ENCODE data around the gene ARTN.

ARTN gene

DNA sequence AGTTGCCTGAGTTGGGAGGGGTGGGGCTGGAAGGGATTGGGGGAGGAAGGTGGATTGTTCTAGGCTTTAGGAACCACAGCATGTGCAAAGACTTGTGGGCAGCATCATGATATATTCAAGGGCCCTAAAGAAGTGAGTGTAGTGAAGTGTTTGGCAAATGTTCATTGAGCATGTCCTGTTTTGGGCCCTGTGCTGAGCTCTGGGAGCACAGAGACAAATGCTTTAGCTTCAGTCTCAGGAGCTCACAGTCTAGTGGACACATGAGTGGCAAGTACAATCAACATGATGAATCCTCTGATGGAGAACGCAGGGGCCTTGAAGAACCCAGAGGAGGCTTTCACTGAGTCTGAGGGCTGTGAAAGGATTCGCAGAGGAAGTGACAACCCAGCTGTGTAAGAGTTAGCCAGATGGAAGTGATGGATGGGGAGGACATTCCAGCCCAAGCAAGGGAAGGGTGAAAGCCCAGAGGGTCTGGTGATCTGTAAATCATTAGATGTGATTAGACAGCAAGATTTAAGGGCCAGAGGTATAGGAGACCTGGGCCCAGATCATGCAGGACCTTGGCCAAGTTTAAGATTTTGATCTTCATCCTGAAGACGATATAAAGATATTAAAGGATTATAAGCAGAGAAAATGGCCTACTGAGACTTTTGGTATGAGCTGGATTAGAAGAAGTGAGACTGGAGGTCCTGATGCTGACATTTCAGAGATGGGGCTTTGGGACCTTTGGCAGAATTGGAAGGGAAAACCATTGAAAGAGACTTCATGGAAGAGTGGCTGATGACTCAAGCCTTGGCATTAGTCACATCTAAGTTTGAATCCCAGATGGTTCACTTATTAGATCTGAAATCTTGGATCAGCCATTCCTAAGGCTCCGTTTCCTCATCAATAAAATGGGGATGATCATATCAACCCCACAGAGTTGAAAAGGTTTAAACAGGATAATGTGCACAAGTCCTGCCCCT is 17.7 kb downstream of the ARTN start:
- peaks cover 13% of the 10 kb centered on the region for H3K36me3 Mint-ChIP-seq (ENCODE audit: low read depth)
- H3K27me3 Mint-ChIP-seq = no peaks in the 10 kb centered on the region
- H3K9me3 Mint-ChIP-seq = no peaks in the 10 kb centered on the region
- H3K4me1 Mint-ChIP-seq (ENCODE audit: low read depth) = peaks cover 20% of the 10 kb centered on the region
- H3K4me3 Mint-ChIP-seq = no peak overlapping the region
- H3K27ac Mint-ChIP-seq = no peak overlapping the region

DNA sequence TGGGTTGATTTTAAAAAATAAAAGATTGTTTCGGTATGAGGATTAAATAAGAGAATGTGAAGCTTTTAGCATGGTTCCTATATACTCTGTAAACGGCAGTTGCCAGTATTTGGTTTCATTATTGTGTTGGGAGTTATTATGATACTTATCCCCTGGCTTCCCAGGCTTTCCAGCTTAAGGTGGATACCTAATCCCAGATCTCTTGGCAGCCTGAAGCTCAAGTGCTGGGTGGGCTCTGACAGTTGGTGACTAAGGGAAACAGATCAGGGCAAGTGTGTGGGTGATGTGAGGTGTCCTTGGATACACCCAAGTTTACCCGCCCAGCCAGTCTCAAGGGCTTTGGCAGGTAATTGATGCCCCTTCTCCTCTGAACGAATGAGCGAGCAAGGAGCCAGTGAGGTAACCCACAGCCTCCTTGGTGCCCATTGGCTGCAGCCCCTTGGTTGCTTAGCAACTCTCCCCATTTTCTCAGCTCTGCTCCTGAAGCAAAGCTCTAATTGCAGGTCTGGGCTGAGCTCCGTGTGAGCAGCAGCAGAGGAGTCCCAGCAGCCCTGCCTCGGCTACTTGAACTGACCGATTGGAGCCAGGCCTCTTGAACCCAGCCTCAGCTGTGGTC is 19.2 kb downstream of the ARTN start:
- no peaks in the 10 kb centered on the region for H3K27me3 Mint-ChIP-seq
- peaks cover 17% of the 10 kb centered on the region for H3K4me1 Mint-ChIP-seq (ENCODE audit: low read depth)
- H3K36me3 Mint-ChIP-seq (ENCODE audit: low read depth) = peaks cover 21% of the 10 kb centered on the region
- H3K9me3 Mint-ChIP-seq = no peaks in the 10 kb centered on the region
- H3K4me3 Mint-ChIP-seq = no peak overlapping the region
- no peak overlapping the region for H3K27ac Mint-ChIP-seq

DNA sequence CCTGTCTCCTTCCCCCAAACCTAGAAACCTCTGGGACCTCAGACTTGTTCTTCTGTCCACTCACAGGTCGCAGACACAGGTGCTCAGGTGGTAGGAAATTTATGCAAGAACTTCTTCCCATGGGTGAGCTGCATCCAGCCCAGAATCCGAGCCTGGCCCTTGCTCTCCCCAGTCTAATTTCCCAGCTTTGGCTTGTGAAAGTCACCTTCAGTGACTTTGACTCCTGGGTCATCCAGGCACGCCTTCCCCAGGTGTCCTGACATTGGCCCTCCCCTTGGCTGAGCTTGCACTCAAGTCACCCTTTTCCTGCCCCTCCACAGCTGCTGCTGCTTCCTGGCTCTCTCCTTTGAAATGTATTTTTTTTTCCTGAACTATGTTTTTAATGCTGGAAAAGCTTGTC is 19.8 kb downstream of the ARTN start:
- peaks cover 21% of the 10 kb centered on the region for H3K36me3 Mint-ChIP-seq (ENCODE audit: low read depth)
- H3K27ac Mint-ChIP-seq = no peak overlapping the region
- no peak overlapping the region for H3K4me3 Mint-ChIP-seq
- H3K27me3 Mint-ChIP-seq = no peaks in the 10 kb centered on the region
- H3K4me1 Mint-ChIP-seq (ENCODE audit: low read depth) = peaks cover 12% of the 10 kb centered on the region
- H3K9me3 Mint-ChIP-seq = no peaks in the 10 kb centered on the region

DNA sequence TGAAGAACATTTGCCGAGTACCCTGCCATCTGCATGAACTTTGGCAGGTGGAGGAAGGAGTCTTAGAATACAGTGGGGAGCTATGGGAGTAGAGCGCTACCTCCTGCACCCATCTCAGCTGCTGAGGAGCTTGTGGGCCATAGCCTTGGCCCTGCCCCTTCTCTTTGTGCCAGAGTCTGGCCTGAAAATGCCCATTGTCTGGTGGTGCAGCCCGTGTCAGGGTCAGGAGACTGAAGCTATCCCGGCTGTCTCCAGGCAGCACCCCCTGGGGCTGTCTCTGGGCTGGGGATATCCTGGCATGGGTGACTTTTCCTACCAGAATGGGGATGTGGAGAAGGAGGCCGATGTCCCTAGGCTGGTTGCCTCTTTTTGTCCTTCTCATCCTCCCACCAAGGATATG is 20.4 kb downstream of the ARTN start:
- Mint-ChIP-seq H3K4me3 (no peak overlapping the region), H3K4me1 (ENCODE audit: low read depth) (peaks cover 8% of the 10 kb centered on the region), H3K27ac (no peak overlapping the region), H3K36me3 (ENCODE audit: low read depth) (peaks cover 21% of the 10 kb centered on the region), H3K9me3 (no peaks in the 10 kb centered on the region), H3K27me3 (no peaks in the 10 kb centered on the region)

DNA sequence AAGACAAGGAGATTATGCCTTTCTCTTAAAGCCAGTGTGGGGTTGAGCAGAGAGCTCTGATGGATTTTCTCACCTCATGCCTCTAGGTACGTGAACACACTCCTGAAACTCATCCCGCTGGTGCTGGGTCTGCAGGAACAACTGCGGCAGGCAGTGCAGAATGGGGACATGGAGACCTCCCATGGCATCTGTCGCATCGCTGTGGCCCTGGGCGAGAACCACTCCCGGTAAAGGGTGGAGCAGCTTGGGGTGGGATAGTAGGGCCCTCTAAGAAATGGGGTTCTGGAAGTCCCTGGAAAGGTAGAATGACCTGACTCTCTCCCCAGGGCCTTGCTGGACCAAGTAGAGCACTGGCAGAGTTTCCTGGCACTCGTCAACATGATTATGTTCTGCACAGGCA is 22.6 kb downstream of the ARTN start:
- Mint-ChIP-seq H3K4me3 (no peak overlapping the region), H3K36me3 (ENCODE audit: low read depth) (peaks cover 17% of the 10 kb centered on the region), H3K27ac (no peak overlapping the region), H3K4me1 (ENCODE audit: low read depth) (no peaks in the 10 kb centered on the region), H3K9me3 (no peaks in the 10 kb centered on the region), H3K27me3 (no peaks in the 10 kb centered on the region)

DNA sequence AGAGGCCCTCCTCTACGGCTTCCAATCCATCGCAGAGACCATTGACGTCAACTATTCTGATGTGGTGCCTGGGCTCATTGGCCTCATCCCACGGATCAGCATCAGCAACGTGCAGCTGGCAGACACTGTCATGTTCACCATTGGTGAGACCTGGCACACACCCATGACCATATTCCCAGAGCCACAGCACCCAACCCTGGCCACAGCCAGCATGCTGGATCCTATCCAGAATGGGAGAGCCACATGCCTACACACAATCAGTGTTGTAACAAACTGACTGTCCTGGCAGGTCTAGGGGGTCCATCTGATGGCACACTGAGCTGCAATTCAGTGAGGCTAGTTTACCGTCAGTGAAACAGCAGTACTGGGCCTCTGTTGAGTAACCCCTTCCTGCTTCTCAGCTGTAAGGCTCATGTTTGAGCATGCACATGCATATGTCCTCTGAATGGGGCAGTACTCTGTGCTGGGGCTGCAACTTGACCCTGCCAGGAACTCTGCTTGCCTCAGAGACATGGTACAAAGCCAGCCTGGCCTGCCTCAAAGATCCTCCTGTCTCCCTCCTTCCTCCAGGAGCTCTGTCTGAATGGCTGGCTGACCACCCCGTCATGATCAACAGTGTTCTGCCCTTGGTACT is 23.9 kb downstream of the ARTN start:
- Mint-ChIP-seq H3K4me1 (ENCODE audit: low read depth) (no peaks in the 10 kb centered on the region), H3K36me3 (ENCODE audit: low read depth) (peaks cover 23% of the 10 kb centered on the region), H3K9me3 (no peaks in the 10 kb centered on the region), H3K27ac (no peak overlapping the region), H3K4me3 (no peak overlapping the region), H3K27me3 (no peaks in the 10 kb centered on the region)

DNA sequence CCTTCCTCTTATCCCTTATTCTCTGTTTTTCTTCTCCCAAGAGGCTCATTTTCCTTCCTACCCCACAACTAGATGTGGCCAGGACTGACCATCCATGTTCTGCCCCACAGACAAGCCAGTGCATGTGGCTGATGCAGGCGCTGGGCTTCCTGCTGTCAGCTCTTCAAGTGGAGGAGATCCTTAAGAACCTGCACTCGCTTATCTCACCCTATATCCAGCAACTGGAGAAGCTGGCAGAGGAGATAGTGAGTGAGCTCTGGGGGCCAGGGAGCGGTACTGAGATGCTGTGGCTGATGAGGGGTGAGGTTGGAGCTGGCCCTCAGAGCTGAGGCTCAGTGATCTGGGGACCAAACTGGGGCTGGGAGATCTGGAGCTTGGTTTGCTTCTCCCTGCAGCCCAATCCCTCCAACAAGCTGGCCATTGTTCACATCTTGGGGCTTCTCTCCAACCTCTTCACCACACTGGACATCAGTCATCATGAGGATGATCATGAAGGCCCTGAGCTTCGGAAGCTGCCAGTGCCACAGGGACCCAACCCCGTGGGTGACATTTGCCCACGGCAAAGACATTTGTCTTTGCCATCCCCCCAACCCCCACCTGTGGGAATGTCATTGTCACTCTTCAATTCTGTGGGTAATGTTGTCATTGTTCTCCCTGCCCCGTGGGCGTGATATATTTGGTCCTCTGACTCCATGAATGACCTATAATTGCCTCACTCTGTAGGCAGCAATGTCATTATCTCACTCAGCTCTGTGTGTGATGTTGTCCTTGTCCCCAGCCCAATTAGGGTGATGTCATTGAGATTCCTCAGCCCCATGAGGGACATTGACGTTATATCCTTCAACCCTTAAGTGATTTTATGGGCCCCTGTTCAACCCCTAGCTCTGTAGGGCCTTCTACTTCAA is 25.0 kb downstream of the ARTN start:
- H3K4me1 Mint-ChIP-seq (ENCODE audit: low read depth) = no peaks in the 10 kb centered on the region
- H3K27me3 Mint-ChIP-seq = no peaks in the 10 kb centered on the region
- no peak overlapping the region for H3K27ac Mint-ChIP-seq
- no peaks in the 10 kb centered on the region for H3K9me3 Mint-ChIP-seq
- peaks cover 27% of the 10 kb centered on the region for H3K36me3 Mint-ChIP-seq (ENCODE audit: low read depth)
- no peak overlapping the region for H3K4me3 Mint-ChIP-seq

DNA sequence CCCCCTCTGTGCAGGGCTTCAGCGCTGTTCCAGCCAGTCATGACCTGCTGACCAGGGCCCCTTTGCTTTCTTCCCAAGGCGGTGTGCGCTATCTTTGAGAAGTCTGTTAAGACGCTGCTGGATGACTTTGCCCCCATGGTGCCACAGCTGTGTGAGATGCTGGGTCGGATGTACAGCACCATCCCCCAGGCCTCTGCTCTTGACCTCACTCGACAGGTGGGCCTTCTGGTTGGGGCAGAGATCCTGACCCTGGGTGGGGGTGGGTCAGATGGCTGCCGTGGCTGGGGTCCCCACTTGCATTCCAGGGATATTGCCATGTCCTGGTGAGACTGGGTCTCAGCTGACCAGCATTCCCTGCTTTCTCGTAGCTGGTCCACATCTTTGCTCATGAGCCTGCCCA is 27.2 kb downstream of the ARTN start:
- no peaks in the 10 kb centered on the region for H3K27me3 Mint-ChIP-seq
- no peak overlapping the region for H3K4me3 Mint-ChIP-seq
- H3K9me3 Mint-ChIP-seq = no peaks in the 10 kb centered on the region
- no peaks in the 10 kb centered on the region for H3K4me1 Mint-ChIP-seq (ENCODE audit: low read depth)
- H3K27ac Mint-ChIP-seq = no peak overlapping the region
- peaks cover 23% of the 10 kb centered on the region for H3K36me3 Mint-ChIP-seq (ENCODE audit: low read depth)

DNA sequence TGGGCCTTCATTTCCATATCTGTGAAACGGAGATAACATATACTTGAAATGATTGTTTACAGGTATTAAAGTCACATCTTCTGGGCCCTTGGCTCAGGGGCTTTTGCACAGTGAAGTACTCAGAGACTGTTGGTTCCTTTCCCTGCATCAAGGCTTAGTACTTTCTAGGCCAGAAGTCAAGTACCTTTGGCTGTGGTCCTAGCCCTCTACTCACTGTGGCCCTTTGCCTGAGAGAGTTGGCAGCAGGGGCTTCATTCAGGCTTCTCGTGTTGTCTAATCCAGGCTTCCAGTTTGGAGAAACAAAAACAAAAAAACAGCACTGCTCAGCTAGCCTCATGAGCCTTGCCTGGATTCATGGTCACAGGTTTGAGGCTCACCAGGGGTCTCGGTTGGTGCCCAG is 28.1 kb downstream of the ARTN start:
- Mint-ChIP-seq H3K36me3 (ENCODE audit: low read depth) (peaks cover 20% of the 10 kb centered on the region), H3K27ac (no peak overlapping the region), H3K4me1 (ENCODE audit: low read depth) (no peaks in the 10 kb centered on the region), H3K9me3 (no peaks in the 10 kb centered on the region), H3K4me3 (no peak overlapping the region), H3K27me3 (no peaks in the 10 kb centered on the region)

DNA sequence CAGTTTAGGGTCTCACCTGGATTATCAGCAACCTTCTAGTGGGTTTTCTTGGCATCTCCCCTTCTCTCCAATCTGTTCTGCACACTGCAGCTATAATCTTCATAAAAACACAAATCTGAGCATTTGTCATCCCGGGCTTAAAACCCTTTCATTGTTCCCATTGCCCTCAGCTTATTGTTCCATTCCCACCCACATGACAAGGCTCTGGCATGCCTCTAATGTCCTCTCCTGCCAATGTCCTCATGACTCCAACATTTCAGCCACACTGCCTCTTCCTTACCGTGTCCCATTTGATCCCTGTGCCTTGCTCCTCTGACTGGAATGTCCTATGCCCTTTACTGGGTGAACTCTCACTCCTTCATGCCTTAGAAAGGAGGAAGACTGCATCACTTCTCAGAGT is 28.7 kb downstream of the ARTN start:
- Mint-ChIP-seq H3K27ac (no peak overlapping the region), H3K27me3 (no peaks in the 10 kb centered on the region), H3K9me3 (no peaks in the 10 kb centered on the region), H3K4me3 (no peak overlapping the region), H3K4me1 (ENCODE audit: low read depth) (no peaks in the 10 kb centered on the region), H3K36me3 (ENCODE audit: low read depth) (peaks cover 14% of the 10 kb centered on the region)

DNA sequence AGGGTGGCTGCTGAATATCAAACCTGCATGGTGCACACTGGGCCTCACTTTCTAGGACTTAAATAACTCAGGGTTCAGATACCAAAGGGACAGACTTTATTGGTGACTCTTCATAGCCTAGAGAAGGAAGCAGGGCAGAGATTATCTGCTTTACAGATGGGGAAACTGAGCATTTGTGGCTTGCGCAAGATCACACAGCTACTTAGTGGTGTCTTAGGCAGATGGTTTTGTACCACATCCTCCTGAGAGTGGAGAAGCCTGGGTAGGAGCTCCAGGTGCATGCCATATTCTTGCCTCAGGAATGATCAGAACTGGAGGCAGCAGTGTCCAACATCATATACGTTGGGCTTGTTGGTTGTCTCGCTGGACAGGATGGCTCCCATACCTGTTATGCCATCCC is 29.4 kb downstream of the ARTN start:
- Mint-ChIP-seq H3K4me3 (no peak overlapping the region), H3K27ac (no peak overlapping the region), H3K36me3 (ENCODE audit: low read depth) (peaks cover 14% of the 10 kb centered on the region), H3K9me3 (no peaks in the 10 kb centered on the region), H3K4me1 (ENCODE audit: low read depth) (no peaks in the 10 kb centered on the region), H3K27me3 (no peaks in the 10 kb centered on the region)

DNA sequence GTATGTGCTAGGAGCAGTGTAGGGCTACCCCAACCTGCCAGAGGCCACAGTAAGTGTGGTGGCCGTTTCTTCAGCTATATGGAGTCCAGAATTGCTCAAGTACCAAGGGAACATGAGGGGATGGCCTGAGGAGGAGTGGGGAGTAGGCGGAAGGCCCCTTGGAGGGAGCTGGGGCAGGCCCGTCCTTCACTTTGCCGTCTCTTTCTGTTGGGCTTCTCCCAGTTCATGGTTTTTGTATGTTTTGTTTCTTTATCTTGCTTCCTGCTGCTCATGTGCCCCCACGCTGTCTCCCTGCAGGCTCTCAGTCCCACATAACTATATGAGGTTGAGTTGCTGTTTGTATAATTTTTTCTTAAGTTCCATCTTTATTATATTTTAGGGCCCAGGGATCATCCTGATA is 30.3 kb downstream of the ARTN start:
- H3K36me3 Mint-ChIP-seq (ENCODE audit: low read depth) = peaks cover 16% of the 10 kb centered on the region
- H3K9me3 Mint-ChIP-seq = no peaks in the 10 kb centered on the region
- H3K27me3 Mint-ChIP-seq = no peaks in the 10 kb centered on the region
- no peaks in the 10 kb centered on the region for H3K4me1 Mint-ChIP-seq (ENCODE audit: low read depth)
- no peak overlapping the region for H3K27ac Mint-ChIP-seq
- no peak overlapping the region for H3K4me3 Mint-ChIP-seq

DNA sequence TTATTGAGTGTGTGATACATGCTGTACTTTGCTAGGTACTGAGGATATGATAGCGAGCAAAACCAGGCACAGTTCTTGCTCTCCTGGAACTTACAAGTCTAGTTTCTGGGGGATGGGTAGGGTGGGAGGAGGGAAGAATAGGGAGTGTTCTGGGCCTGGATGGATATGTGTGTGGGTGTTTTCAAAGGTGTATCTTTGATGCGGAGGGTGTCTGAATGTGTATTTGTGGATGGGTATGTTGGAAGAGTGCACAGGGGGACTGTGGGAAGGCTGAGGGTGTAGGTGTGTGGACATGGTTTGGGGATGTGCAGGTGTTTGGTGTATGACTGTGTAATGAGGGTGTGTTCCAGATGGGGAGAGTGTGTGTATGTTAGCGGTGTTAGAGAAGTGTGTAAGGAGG is 31.7 kb downstream of the ARTN start:
- Mint-ChIP-seq H3K36me3 (ENCODE audit: low read depth) (peaks cover 16% of the 10 kb centered on the region), H3K4me1 (ENCODE audit: low read depth) (peaks cover 6% of the 10 kb centered on the region)

DNA sequence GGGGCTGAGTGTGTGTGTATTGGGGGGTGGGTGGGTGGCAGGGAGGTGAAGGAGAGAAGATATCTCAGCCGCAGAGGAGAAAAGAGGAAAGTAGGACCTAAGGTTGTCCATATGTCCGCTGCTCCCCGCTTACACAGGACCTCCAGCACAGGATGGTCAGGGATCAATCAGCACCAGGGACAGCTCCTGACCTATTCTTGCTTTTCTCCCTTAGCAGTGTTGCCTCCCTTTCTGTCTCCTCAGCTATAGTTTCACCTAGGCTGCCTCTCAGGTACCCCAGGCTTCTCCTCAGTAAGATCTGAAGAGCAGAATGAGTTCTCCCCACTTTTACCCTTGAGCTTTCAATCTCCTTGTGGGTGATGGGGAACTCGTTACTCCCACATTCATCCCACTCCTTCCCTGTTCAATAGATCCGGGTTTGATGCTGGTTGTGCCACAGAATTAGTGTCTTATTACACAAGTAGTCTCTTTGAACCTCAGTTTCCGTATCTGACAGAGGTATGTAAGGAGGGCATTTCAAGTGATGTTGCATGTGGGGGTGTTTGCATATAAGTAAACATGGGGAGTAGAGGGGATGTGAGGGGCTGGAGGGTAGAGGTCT is 34.8 kb downstream of the ARTN start:
- Mint-ChIP-seq H3K4me1 (ENCODE audit: low read depth) (peaks cover 20% of the 10 kb centered on the region), H3K4me3 (no peak overlapping the region), H3K27ac (no peak overlapping the region)

More for the DNA sequence above, 31.7 kb downstream of the ARTN start:
- H3K9me3 Mint-ChIP-seq = no peaks in the 10 kb centered on the region
- H3K4me3 Mint-ChIP-seq = no peak overlapping the region
- no peaks in the 10 kb centered on the region for H3K27me3 Mint-ChIP-seq
- H3K27ac Mint-ChIP-seq = no peak overlapping the region

More for the DNA sequence above, 34.8 kb downstream of the ARTN start:
- no peaks in the 10 kb centered on the region for H3K9me3 Mint-ChIP-seq
- H3K36me3 Mint-ChIP-seq (ENCODE audit: low read depth) = peaks cover 12% of the 10 kb centered on the region
- no peaks in the 10 kb centered on the region for H3K27me3 Mint-ChIP-seq
